ENCODE data around the gene FBXW11.

FBXW11 gene

DNA sequence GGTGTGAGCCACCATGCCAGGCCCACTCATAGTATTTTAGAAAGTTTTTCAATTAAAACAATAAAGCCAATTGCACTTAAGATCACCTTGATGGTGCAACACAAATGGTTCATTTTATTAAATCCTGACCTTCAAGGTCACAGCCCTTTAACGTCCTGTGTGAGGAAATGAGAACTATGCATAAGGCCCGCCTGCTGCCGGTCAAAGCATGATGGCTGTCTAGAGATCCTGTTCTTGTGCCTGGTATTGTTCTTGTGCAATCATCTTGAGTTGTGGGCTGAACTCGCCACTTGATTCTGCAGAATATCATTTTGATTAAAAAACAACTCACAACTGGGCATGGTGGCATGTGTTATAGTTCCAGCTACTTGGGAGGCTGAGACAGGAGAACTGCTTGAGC, 43.6 kb upstream of the FBXW11 start:
- no peak for DNase-seq (ENCODE audit: low read depth)
- H3K4me3 ChIP-seq (ENCODE audit: low read length): no peak overlapping the region
- TF ChIP-seq, protein P1, sequence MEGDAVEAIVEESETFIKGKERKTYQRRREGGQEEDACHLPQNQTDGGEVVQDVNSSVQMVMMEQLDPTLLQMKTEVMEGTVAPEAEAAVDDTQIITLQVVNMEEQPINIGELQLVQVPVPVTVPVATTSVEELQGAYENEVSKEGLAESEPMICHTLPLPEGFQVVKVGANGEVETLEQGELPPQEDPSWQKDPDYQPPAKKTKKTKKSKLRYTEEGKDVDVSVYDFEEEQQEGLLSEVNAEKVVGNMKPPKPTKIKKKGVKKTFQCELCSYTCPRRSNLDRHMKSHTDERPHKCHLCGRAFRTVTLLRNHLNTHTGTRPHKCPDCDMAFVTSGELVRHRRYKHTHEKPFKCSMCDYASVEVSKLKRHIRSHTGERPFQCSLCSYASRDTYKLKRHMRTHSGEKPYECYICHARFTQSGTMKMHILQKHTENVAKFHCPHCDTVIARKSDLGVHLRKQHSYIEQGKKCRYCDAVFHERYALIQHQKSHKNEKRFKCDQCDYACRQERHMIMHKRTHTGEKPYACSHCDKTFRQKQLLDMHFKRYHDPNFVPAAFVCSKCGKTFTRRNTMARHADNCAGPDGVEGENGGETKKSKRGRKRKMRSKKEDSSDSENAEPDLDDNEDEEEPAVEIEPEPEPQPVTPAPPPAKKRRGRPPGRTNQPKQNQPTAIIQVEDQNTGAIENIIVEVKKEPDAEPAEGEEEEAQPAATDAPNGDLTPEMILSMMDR (conservative IDR thresholded peaks at IDR 0.05; ENCODE audit: low read length): no peak

DNA sequence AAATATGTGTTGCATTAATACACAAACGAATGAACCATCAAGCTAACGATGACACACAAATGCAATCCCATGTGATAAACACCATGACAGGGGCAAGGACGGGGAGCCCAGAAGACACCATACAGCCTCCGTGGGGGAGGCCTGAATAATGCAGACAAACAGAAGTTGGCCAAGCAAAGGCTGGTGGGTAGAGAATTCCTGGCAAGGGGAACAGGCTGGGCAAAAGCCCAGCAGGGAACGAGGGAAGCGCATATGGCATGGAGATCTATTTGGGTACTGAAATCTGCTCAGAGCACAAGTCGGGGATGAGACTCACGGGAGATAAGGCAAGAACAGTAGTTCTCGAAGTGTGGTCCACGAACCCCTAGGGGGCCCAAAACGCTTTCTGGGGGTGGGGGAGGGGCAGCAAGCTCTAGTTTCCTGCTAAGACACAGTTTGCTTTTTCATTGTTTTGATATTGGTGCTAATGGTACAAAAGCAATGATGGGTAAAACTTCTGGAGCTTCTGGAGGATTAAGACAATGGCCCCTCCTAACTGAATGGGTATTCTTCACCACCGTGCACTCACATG, 42.9 kb upstream of the FBXW11 start:
- no peak overlapping the region for H3K4me3 ChIP-seq (ENCODE audit: low read length)
- TF ChIP-seq, protein P1 (conservative IDR thresholded peaks at IDR 0.05; ENCODE audit: low read length): no peak
- DNase-seq (ENCODE audit: low read depth): no peak

DNA sequence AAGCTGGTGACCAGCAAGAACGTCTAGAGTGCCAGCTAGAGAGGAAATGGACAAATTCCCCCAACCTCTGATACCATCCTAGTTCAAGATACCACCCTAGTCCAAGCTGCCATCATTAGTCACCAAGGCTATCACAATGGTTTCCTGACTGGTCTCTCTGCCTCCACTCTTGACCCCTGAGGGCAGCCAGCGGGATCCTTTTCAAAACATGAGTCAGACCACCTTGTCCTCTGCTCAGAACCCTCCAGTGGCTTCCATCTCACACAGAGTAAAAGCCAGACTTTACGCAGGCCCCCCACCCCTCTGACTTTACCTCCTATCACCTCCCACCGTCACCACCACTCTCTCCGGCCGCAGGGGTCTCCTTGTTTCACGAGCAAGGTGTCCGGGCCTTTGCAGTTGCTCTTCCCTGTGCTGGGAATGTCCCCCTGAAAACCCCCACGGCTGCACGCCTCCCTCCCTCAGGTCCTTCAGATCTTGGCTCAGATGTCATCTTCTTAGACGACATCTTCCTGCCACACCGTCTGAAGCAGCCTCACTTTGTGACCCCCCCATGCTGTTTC, 42.2 kb upstream of the FBXW11 start:
- TF ChIP-seq, protein P1 (conservative IDR thresholded peaks at IDR 0.05; ENCODE audit: low read length): no peak
- no peak for DNase-seq (ENCODE audit: low read depth)

DNA sequence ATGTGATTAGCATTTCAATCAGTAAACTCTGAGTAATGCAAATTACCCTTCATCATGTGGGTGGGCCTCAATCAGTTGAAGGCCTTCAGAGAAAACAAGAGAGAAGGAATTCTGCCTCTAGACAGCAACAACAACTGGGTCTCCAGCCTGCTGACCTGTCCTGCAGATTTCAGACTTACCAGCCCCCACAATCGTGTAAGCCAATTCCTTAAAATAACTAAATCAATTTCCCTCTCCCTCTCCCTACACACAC, 41.7 kb upstream of the FBXW11 start:
- DNase-seq (ENCODE audit: low read depth): no peak
- H3K4me3 ChIP-seq (ENCODE audit: low read length): no peak overlapping the region
- TF ChIP-seq, protein P1 (conservative IDR thresholded peaks at IDR 0.05; ENCODE audit: low read length): no peak

More for the DNA sequence above, 42.2 kb upstream of the FBXW11 start:
- no peak overlapping the region for H3K4me3 ChIP-seq (ENCODE audit: low read length)

DNA sequence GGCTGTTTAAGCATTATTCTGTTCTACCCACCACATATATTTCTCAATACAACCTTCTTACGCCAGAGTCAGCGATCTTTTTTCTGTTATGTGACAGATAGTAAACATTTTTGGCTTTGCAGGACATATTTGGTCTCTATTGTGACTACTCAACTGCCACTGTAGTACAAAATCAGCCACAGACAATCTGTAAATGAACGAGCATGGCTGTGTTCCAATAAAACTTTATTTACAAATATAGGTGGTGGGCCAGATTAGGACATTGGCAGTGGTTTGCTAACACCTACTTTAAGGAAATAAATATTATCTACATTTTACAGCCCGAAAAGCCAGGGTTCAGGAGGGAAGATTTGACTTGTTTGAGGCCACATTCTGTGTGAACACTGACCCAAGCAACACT, 40.2 kb upstream of the FBXW11 start:
- TF ChIP-seq, protein P1 (conservative IDR thresholded peaks at IDR 0.05; ENCODE audit: low read length): no peak

DNA sequence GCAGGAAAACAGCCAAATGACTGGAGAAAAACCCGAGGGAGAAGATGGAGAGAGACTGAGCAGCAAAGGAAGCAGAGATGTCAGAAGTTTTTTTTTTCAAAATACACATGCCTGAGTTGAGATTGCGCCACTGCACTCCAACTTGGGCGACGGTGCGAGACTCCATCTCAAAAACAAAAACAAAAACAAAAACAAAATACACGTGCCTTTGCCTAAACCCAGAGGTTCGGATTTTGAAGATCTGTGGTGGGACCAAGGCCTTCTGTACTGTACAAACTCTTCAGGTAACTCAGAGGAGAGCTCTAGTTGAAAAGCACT, 38.8 kb upstream of the FBXW11 start:
- no peak for DNase-seq (ENCODE audit: low read depth)
- H3K4me3 ChIP-seq (ENCODE audit: low read length): no peak overlapping the region
- TF ChIP-seq, protein P1 (conservative IDR thresholded peaks at IDR 0.05; ENCODE audit: low read length): no peak

More for the DNA sequence above, 40.2 kb upstream of the FBXW11 start:
- no peak for DNase-seq (ENCODE audit: low read depth)
- no peak overlapping the region for H3K4me3 ChIP-seq (ENCODE audit: low read length)

DNA sequence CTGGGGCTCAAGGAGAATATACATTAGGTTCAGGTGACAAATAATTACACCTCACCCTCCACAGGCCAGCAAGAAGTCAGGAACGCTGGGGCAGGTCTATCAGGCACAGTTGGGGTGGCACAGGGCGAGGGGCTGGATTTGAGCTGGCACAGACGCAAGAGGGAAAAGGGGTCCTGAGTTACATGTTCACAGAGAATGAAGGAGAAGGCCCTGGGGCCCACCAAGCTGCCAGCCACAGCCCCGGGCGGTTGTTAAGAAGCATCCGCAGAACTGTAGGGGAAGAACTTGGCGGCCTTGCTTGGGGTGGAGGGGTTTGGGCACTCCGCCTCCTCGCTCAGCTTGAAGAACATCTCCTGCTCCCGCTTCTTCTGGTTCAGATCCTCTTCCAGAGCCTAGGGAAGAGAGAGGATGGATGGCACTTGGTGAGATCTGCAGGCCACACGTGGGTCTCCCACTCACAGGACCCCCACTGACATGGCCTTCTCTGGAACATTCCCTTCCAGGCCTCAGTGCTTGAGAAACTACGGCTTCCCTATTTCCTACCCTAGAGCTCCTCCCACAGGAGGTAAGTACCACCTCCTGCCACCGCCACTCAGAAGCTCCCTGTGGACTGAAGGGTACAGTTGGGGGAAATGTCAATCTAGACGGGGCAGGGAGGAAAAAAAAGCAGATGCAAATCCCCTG, 38.3 kb upstream of the FBXW11 start:
- no peak overlapping the region for H3K4me3 ChIP-seq (ENCODE audit: low read length)
- TF ChIP-seq, protein P1 (conservative IDR thresholded peaks at IDR 0.05; ENCODE audit: low read length): no peak
- no peak for DNase-seq (ENCODE audit: low read depth)

Measured in AG10803 (cell line).